ENCODE results near the gene C1orf52. TPM values are rescaled to one million over a fixed set of nuclear protein-coding genes. Genes with fewer than 3 reads are reported as not detected.

The C1orf52 gene
- polyA plus RNA-seq, 2 of the 4 experiments (the other 2 are of a cell fraction) = 12.2 to 22.4 TPM

- ATAC-seq = peak; percentile 81 to 88
- CTCF ChIA-PET = interaction anchor here (1.1 to 1.5 kb wide), 2 partner anchors 53 to 257 kb away, joined by 4 to 5 read pairs; no protein-coding TSS in a partner anchor
- 3% methylated on average over 15 of the region's 81 CpGs for WGBS (ENCODE audit: missing lambda C conversion rate)
- H3K4me2 ChIP-seq = peak overlapping the region; percentile 92
- peak; percentile 44 to 58 for DNase-seq (ENCODE audit: low read depth in 1 of 2, low spot score in 1 of 2)
- peak overlapping the region; percentile 82 for H3K4me3 ChIP-seq
- H3K4me1 ChIP-seq = peaks cover 17% of the 10 kb centered on the region
- FAIRE-seq = no peak
- POLR2A ChIA-PET = interaction anchor here (1.1 to 1.5 kb wide), 3 partner anchors 10 to 153 kb away, joined by 3 to 4 read pairs (median 4); partner anchors contain the start of genes C1orf52 and MCOLN3
- TF ChIP-seq ZFP36 (IDR thresholded peaks at IDR 0.05; ENCODE audit: borderline replicate concordance, partially characterized antibody) (no peak), BHLHE40 (IDR thresholded peaks at IDR 0.05; ENCODE audit: low read depth, low read length) (no peak), MAZ (IDR thresholded peaks at IDR 0.05; ENCODE audit: borderline replicate concordance, low read depth, low read length) (no peak), MAX (IDR thresholded peaks at IDR 0.05) (peak; percentile 36; the same call in 1 of the 2 replicates), POLR2A (IDR thresholded peaks at IDR 0.05; ENCODE audit: low read length) (peak; percentile 41), REST (IDR thresholded peaks at IDR 0.05) (no peak), NFE2L2 (conservative IDR thresholded peaks at IDR 0.05; ENCODE audit: low read length) (no peak), JUNB (IDR thresholded peaks at IDR 0.05) (no peak), E2F6 (IDR thresholded peaks at IDR 0.05; ENCODE audit: borderline replicate concordance, low read depth) (peak; percentile 23; the same call in 1 of the 2 replicates), ZC3H11A (IDR thresholded peaks at IDR 0.05) (no peak), FOSL2 (IDR thresholded peaks at IDR 0.05) (no peak), FOSL2 (CRISPR knock-in tag; IDR thresholded peaks at IDR 0.05) (no peak), ELK1 (IDR thresholded peaks at IDR 0.05; ENCODE audit: low read depth, low read length) (no peak), HDAC2 (IDR thresholded peaks at IDR 0.05) (no peak), SMC3 (IDR thresholded peaks at IDR 0.05) (no peak), EHF (CRISPR knock-in tag; IDR thresholded peaks at IDR 0.05) (no peak), JUN (IDR thresholded peaks at IDR 0.05) (peak in 1 of 2 experiments; percentile 37; a peak in 1 of 5 replicates), PHF8 (IDR thresholded peaks at IDR 0.05; ENCODE audit: borderline replicate concordance, low read depth) (peak; percentile 53; the same call in 1 of the 2 replicates), CTCF (IDR thresholded peaks at IDR 0.05) (no peak), ESRRA (IDR thresholded peaks at IDR 0.05; ENCODE audit: borderline replicate concordance, low read length) (no peak)
- H3K27ac ChIP-seq = peak overlapping the region; percentile 98 to 100
- H3K9me3 ChIP-seq = no peaks in the 10 kb centered on the region
Measured at GRCh38 chr1:85201340-85202091, 57.9 kb downstream of the C1orf52 start.

All from A549 (cell line).